H1 (cell line): Measurements from ENCODE around the gene PPP1CA. TPM values are rescaled to one million over a fixed set of nuclear protein-coding genes. Genes with fewer than 3 reads are reported as not detected.
"Not testable (repeated sequence)": the region's sequence is repeated elsewhere in the genome, so short reads cannot be mapped to it uniquely, and the experiment has no call there.

Experiments used
- CTCF ChIA-PET: fragments of 300-600 bp; sonication (Branson Sonifier 250); formaldehyde crosslinking; loops from one replicate; lab custom pipeline; 2021; ENCODE audit not compliant: partially characterized antibody; lab: Charles Lee
- POLR2A ChIA-PET: fragments of 300-600 bp; sonication (Branson Sonifier 250); formaldehyde crosslinking; loops from one replicate; lab custom pipeline; 2021; ENCODE audit warnings: inconsistent platforms; ENCODE audit not compliant: partially characterized antibody; lab: Charles Lee
- DNase-seq, 2 experiments: peaks; one replicate each; pipeline versions ENCODE4 v3.0.0 to v3.0.0-alpha.2; 2010 to 2022; ENCODE audit warnings: low spot score in 2 of 2, low read depth in 1 of 2, mixed read lengths in 1 of 2
- FAIRE-seq: peaks from 2 replicates; lab custom pipeline; 2011; peaks lifted over from hg19 to GRCh38; lab: Jason Lieb, UNC
- H2AFZ ChIP-seq: 2 replicates; pipeline ENCODE4 v1.8.1; 2012; ENCODE audit warnings: low read length, inconsistent platforms
- H2AK5ac ChIP-seq: 2 replicates; pipeline ENCODE4 v1.6.1; 2013; ENCODE audit warnings: low read depth, low read length
- H2BK120ac ChIP-seq: replicated peaks from 2 replicates; pipeline ENCODE3; 2013; ENCODE audit warnings: low read depth, low read length, inconsistent platforms
- H2BK12ac ChIP-seq: 2 replicates; pipeline ENCODE4 v1.6.1; 2013; ENCODE audit warnings: low read depth, low read length
- H2BK15ac ChIP-seq: 2 replicates; pipeline ENCODE4 v1.6.1; 2013; ENCODE audit warnings: low read length
- H2BK20ac ChIP-seq: 2 replicates; pipeline ENCODE4 v1.6.1; 2013; ENCODE audit warnings: low read length
- H2BK5ac ChIP-seq: 2 replicates; pipeline ENCODE4 v1.6.1; 2013; ENCODE audit warnings: low read depth, low read length
- H3K14ac ChIP-seq: 2 replicates; pipeline ENCODE4 v1.6.1; 2013; ENCODE audit warnings: inconsistent platforms; ENCODE audit not compliant: insufficient read length
- H3K18ac ChIP-seq: 2 replicates; pipeline ENCODE4 v1.6.1; 2013; ENCODE audit warnings: low read length; ENCODE audit errors: extremely low read depth
- H3K23ac ChIP-seq: 2 replicates; pipeline ENCODE4 v1.6.1; 2013; ENCODE audit warnings: inconsistent platforms; ENCODE audit not compliant: insufficient read length
- H3K23me2 ChIP-seq: 2 replicates; pipeline ENCODE4 v1.6.1; 2013; ENCODE audit warnings: low read depth, low read length
- H3K27ac ChIP-seq: 2 replicates; pipeline ENCODE4 v1.6.1; 2011; ENCODE audit warnings: low read depth, low read length, inconsistent platforms
- H3K27me3 ChIP-seq, 4 experiments: replicated peaks in 1 of 4; 1 replicate in 1 of 4; 2 replicates in 3 of 4; pipeline versions ENCODE4 v1.6.1 to v1.8.1; 2011 to 2013; ENCODE audit warnings: low read length in 3 of 4, mild to moderate bottlenecking in 3 of 4, inconsistent platforms in 2 of 4, mixed read lengths in 2 of 4, moderate library complexity in 1 of 4; ENCODE audit not compliant: control insufficient read depth in 3 of 4, insufficient read depth in 3 of 4; ENCODE audit errors: extremely low read depth in 1 of 4
- H3K36me3 ChIP-seq, 4 experiments: 2 replicates each; pipeline versions ENCODE4 v1.6.1 to v1.8.1; 2011 to 2013; ENCODE audit warnings: mild to moderate bottlenecking in 4 of 4, low read length in 3 of 4, moderate library complexity in 2 of 4, control low read depth in 1 of 4, inconsistent platforms in 1 of 4; ENCODE audit not compliant: insufficient read depth in 4 of 4, control insufficient read depth in 2 of 4
- H3K4ac ChIP-seq: replicated peaks from 2 replicates; pipeline ENCODE3; 2013; ENCODE audit warnings: low read length, low read depth, mixed read lengths, inconsistent platforms; ENCODE audit not compliant: insufficient read length
- H3K4me1 ChIP-seq, 4 experiments: replicated peaks in 1 of 4; 1 replicate in 1 of 4; 2 replicates in 3 of 4; pipeline versions ENCODE4 v1.6.1 to v1.8.1; 2011 to 2013; ENCODE audit warnings: low read length in 3 of 4, inconsistent platforms in 2 of 4, mixed read lengths in 1 of 4; ENCODE audit not compliant: insufficient read depth in 4 of 4, control insufficient read depth in 3 of 4
- H3K4me2 ChIP-seq, 2 experiments: 2 replicates each; pipeline versions ENCODE4 v1.6.1 to v1.8.1; 2011 to 2013; ENCODE audit warnings: low read depth in 2 of 2, low read length in 2 of 2, control low read depth in 1 of 2, inconsistent platforms in 1 of 2, mild to moderate bottlenecking in 1 of 2; ENCODE audit not compliant: insufficient read depth in 1 of 2
- H3K4me3 ChIP-seq, 4 experiments: fragments of 200-600, 300-600 bp in 1 of 4; sonication (generic), shearing (Covaris generic), sonication (Bioruptor Twin) in 1 of 4; 2 replicates each; pipeline versions ENCODE4 v1.5.1 to v1.8.1; 2011 to 2016; ENCODE audit warnings: low read length in 4 of 4, low read depth in 3 of 4, control low read depth in 2 of 4, inconsistent platforms in 2 of 4, mild to moderate bottlenecking in 2 of 4, mixed read lengths in 1 of 4, moderate library complexity in 1 of 4; ENCODE audit not compliant: insufficient read depth in 2 of 4; ENCODE audit errors: extremely low read depth in 1 of 4
- H3K56ac ChIP-seq: replicated peaks from 2 replicates; pipeline ENCODE3; 2013; ENCODE audit warnings: low read depth, mild to moderate bottlenecking, mixed read lengths, low read length, inconsistent platforms; ENCODE audit not compliant: insufficient read length
- H3K79me1 ChIP-seq: 2 replicates; pipeline ENCODE4 v1.6.1; 2013; ENCODE audit warnings: low read depth, low read length, control low read depth
- H3K79me2 ChIP-seq, 2 experiments: 2 replicates each; pipeline versions ENCODE4 v1.6.1 to v1.8.1; 2012 to 2013; ENCODE audit warnings: low read length in 2 of 2, mild to moderate bottlenecking in 2 of 2, inconsistent platforms in 1 of 2; ENCODE audit not compliant: insufficient read depth in 2 of 2, control insufficient read depth in 1 of 2
- H3K9ac ChIP-seq, 4 experiments: replicated peaks in 1 of 4; 1 replicate in 1 of 4; 2 replicates in 3 of 4; pipeline versions ENCODE4 v1.6.1 to v1.8.1; 2011 to 2013; ENCODE audit warnings: low read depth in 3 of 4, low read length in 3 of 4, control low read depth in 2 of 4, mild to moderate bottlenecking in 2 of 4, moderate library complexity in 2 of 4, inconsistent platforms in 1 of 4; ENCODE audit errors: extremely low read depth in 1 of 4
- H3K9me3 ChIP-seq, 2 experiments: 2 replicates each; pipeline versions ENCODE4 v1.6.1 to v1.8.1; 2012 to 2013; ENCODE audit warnings: mild to moderate bottlenecking in 2 of 2, moderate library complexity in 2 of 2, control low read depth in 1 of 2, inconsistent platforms in 1 of 2, low read depth in 1 of 2, low read length in 1 of 2, mixed read lengths in 1 of 2; ENCODE audit not compliant: insufficient read depth in 2 of 2
- H4K20me1 ChIP-seq, 2 experiments: replicated peaks in 1 of 2; 2 replicates each; pipeline versions ENCODE3 to v1.8.1; 2011 to 2013; ENCODE audit warnings: inconsistent platforms in 2 of 2, low read length in 2 of 2, mild to moderate bottlenecking in 1 of 2; ENCODE audit not compliant: insufficient read depth in 2 of 2, control insufficient read depth in 1 of 2
- H4K5ac ChIP-seq: 2 replicates; pipeline ENCODE4 v1.6.1; 2013; ENCODE audit warnings: low read length, low read depth, mixed read lengths, inconsistent platforms; ENCODE audit not compliant: insufficient read length
- H4K8ac ChIP-seq: 2 replicates; pipeline ENCODE4 v1.8.0; 2013; ENCODE audit warnings: mild to moderate bottlenecking, moderate library complexity, low read length, inconsistent platforms; ENCODE audit not compliant: insufficient read depth; ENCODE audit errors: extremely low read depth
- H4K91ac ChIP-seq: replicated peaks from 2 replicates; pipeline ENCODE3; 2013; ENCODE audit warnings: low read length, mixed read lengths, inconsistent platforms; ENCODE audit not compliant: insufficient read length
- BACH1 ChIP-seq: IDR thresholded peaks from 2 replicates; pipeline ENCODE4 v1.6.1; 2012; ENCODE audit warnings: low read length, improper control_type of control experiment
- RBBP5 ChIP-seq: IDR thresholded peaks from 2 replicates; pipeline ENCODE4 v1.7.1; 2012; ENCODE audit warnings: low read depth, mild to moderate bottlenecking, inconsistent platforms, low read length, moderate library complexity, borderline replicate concordance
- WGBS, 2 experiments: shearing (Covaris generic) in 1 of 2; methylation state at CpG; one replicate each; pipeline versions ENCODE4 v1.1.6 to v1.1.7; 2013 to 2015; ENCODE audit warnings: low lambda C conversion rate in 2 of 2, mixed read lengths in 2 of 2, inconsistent platforms in 1 of 2, low coverage in 1 of 2, missing lambda C conversion rate in 1 of 2; ENCODE audit not compliant: insufficient replicate concordance in 2 of 2, insufficient coverage in 1 of 2, insufficient read length in 1 of 2; ENCODE audit errors: extremely low coverage in 1 of 2, missing lambda C conversion rate in 1 of 2; 5-methylcytosine and 5-hydroxymethylcytosine counted together
- polyA plus RNA-seq, 7 experiments: library from polyadenylated mRNA; depleted of rRNA in 3 of 7; stranded (reverse) in 5 of 7; unstranded in 2 of 7; fragments of >200 nt in 5 of 7; fragments of 200-250 nt in 2 of 7; gene quantifications; 1 replicate in 5 of 7; 2 replicates in 1 of 7; 4 replicates in 1 of 7; pipeline versions ENCODE4 v1.2.1 to v1.2.3, GENCODE V29; 2011 to 2013; ENCODE audit warnings: missing spikeins in 2 of 7, mixed read lengths in 2 of 7
- total RNA-seq: library from RNA; stranded (reverse); fragmentation: NEBNext Ultra II Directional; extraction: Animal tissue kit (Norgen Biotek cat#: 25700); gene quantifications from 2 replicates; pipeline ENCODE4 v1.2.1, GENCODE V29; 2021

Gene PPP1CA
- total and polyA plus RNA-seq, 2 of the 8 experiments (the other 6 are each of a cell fraction or from before 2014, with no cell fraction given), result 198 to 359 TPM

- TF ChIP-seq RBBP5 (peak; percentile 83), BACH1 (no peak)
Measured at GRCh38 chr11:67428052-67429001, 26.7 kb upstream of the PPP1CA start, which contains the start of gene RPS6KB2 (continued).

GRCh38 chr11:67427364-67427859 lies 25.8 kb upstream of the PPP1CA start:
- Histone ChIP-seq H2BK5ac (peak overlapping the region; percentile 77; the same call in 1 of the 2 replicates), H3K4me3 (peak overlapping the region; percentile 66 to 98 (median 90)), H2AFZ (peak overlapping the region; percentile 34; the same call in 1 of the 2 replicates), H3K4me1 (peaks cover 0 to 12% (median 4%) of the 10 kb centered on the region in 4 experiments; a peak in 6 of 7 replicates), H2BK15ac (peak overlapping the region; percentile 72; the same call in 1 of the 2 replicates), H3K23me2 (peaks cover 10% of the 10 kb centered on the region), H3K9ac (peak overlapping the region in 1 of 4 experiments; percentile 26; a peak in 1 of 7 replicates), H3K4me2 (peak overlapping the region; percentile 60 to 96)
- H3K14ac ChIP-seq, H3K36me3 ChIP-seq, H3K18ac ChIP-seq, H3K27me3 ChIP-seq, H3K56ac ChIP-seq, H4K8ac ChIP-seq, H2AK5ac ChIP-seq, H2BK12ac ChIP-seq, DNase-seq, H3K4ac ChIP-seq, H3K79me2 ChIP-seq, H3K9me3 ChIP-seq, H3K27ac ChIP-seq, H3K79me1 ChIP-seq, FAIRE-seq, H4K91ac ChIP-seq, H2BK120ac ChIP-seq, H3K23ac ChIP-seq, H2BK20ac ChIP-seq, H4K5ac ChIP-seq, H4K20me1 ChIP-seq: not testable (repeated sequence)
- ChIA-PET CTCF (interaction anchor here (1.8 kb wide), 1 partner anchor 26 kb away, joined by 5 read pairs; the partner anchor contains the start of gene PPP1CA), POLR2A (interaction anchor here (1.1 to 3.9 kb wide), 8 partner anchors 8 to 43 kb away, joined by 3 to 37 read pairs (median 4); partner anchors contain the start of genes GPR152, PTPRCAP and TMEM134)
- WGBS, 2 experiments, result 93% methylated on average over 19 of the region's 19 CpGs; no CpG with 5 or more reads in 1 of the 2 experiments
